ENCODE results near the gene MTRF1L.
"Not testable (repeated sequence)": the region's sequence is repeated elsewhere in the genome, so short reads cannot be mapped to it uniquely, and the experiment has no call there.

The MTRF1L gene

DNA sequence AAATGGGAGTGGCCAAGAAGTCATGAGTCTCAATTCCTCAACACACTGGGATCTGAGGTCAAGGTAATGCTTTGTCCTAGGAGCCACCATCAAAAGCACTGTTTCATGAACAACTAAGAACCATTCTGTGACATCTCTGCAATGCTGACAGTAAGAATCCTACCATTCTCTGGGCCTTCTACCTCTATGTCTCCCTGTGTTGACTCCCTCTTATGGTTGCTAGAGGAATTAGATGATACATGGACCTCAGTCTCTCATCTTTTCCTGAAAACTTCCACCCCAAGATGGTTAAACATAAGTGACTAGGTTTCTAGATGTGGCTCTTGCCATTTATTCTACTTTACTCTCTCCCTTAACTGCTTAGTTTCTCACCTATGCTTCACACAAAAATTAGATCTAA is 9.1 kb downstream of the MTRF1L start:
- TF ChIP-seq, protein P1, sequence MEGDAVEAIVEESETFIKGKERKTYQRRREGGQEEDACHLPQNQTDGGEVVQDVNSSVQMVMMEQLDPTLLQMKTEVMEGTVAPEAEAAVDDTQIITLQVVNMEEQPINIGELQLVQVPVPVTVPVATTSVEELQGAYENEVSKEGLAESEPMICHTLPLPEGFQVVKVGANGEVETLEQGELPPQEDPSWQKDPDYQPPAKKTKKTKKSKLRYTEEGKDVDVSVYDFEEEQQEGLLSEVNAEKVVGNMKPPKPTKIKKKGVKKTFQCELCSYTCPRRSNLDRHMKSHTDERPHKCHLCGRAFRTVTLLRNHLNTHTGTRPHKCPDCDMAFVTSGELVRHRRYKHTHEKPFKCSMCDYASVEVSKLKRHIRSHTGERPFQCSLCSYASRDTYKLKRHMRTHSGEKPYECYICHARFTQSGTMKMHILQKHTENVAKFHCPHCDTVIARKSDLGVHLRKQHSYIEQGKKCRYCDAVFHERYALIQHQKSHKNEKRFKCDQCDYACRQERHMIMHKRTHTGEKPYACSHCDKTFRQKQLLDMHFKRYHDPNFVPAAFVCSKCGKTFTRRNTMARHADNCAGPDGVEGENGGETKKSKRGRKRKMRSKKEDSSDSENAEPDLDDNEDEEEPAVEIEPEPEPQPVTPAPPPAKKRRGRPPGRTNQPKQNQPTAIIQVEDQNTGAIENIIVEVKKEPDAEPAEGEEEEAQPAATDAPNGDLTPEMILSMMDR (IDR thresholded peaks at IDR 0.05; ENCODE audit: insufficient read depth, low read depth, low read length, missing control alignments), result peak; percentile 4
- H3K4me3 ChIP-seq (ENCODE audit: low read depth, low read length), result no peak overlapping the region
- no peak for DNase-seq (ENCODE audit: low read depth)

DNA sequence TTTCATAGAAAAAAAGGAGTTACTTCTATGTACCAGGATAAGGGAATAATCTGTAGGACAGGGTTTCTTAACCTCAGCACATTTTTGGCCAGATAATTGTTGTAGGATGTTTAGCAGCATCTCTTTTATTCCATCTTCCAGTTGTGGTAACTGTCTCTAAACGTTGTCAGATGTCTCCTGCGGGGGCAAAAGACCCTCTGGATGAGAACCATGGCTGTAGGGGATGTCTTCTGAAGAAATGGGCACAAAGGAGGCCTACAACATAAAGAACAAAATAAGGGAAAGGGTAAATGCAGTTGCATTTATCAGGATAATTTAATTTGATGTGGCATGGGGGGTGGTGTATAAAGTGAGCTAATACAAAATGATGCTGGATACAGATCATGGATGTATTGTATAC is 15.5 kb downstream of the MTRF1L start:
- no peak overlapping the region for H3K4me3 ChIP-seq (ENCODE audit: low read depth, low read length)
- TF ChIP-seq, protein P1 (IDR thresholded peaks at IDR 0.05; ENCODE audit: insufficient read depth, low read depth, low read length, missing control alignments), result no peak
- DNase-seq (ENCODE audit: low read depth), result no peak

DNA sequence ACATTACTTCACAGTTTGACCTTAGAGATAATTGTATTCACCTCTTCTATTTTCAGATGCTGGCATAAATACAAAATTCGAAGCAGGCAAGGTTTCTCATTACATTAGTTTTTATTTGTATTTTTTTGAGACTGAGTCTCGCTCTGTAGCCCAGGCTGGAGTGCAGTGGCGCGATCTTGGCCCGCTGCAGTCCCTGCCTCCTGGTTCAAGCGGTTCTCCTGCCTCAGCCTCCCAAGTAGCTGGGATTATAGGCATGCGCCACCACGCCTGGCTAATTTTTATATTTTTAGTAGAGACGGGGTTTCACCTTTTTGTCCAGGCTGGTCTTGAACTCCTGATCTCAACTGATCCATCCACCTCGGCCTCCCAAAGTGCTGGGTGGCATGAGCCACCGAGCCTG is 17.2 kb downstream of the MTRF1L start:
- not testable (repeated sequence) for DNase-seq (ENCODE audit: low read depth)
- H3K4me3 ChIP-seq (ENCODE audit: low read depth, low read length), result peak overlapping the region; percentile 100

DNA sequence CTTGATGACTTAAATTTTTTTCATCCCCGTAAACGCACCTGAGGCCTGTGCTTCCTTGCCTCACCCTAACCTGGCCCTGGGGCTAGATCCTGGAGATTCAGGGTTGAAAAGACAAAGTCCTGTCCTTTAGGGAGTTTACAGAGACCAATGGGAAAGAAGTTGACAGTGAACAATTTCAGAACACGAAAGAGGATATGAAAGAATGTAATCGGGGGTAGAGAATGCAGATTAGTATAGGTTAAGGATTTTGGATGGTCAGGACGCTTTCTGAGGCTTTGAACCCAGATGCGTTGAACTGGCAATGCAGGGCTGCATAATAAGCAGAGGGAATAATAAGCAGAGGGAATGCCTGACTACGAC is 18.0 kb downstream of the MTRF1L start:
- H3K4me3 ChIP-seq (ENCODE audit: low read depth, low read length), result peak overlapping the region; percentile 100
- peak; percentile 66 for DNase-seq (ENCODE audit: low read depth)
- TF ChIP-seq, protein P1 (IDR thresholded peaks at IDR 0.05; ENCODE audit: insufficient read depth, low read depth, low read length, missing control alignments), result no peak

DNA sequence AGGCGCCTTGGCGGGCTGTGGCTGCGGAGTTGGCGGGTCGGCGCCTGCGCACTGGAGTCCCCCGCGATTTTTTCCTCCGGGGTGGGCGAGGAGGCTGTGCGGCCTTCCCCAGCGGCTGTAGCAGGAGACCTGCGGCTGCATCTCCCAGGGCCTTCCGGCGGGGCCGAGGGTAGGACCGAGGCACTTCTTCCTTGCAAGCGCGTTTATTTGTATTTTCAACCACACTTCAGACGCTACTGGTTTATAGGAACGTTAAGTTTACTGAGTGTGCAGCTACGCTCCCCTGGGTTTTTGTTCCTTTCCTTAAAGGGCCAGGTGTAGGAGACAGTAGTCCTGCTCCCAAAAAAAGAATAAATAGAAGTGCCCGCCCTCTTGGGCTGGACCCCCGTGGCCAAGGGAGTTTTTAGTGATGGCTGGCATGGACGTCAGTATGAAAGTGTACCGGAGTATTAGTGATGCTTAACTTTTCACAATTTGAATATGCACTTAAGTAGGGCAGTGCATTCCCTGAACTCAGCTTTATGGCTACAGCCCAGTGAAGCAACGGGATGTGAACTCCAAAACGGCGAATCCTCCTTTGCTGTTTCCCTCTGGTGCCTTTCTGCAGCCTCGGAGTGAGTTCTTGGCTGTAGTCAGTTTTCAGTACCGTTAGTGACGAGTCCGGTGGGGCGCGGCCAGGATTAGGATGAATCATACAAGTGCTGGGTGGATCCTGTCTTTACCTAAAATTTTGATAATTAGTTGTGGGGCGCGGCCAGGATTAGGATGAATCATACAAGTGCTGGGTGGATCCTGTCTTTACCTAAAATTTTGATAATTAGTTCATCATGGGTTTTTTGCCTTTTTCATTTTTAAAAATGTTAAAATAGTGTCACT is 18.6 kb downstream of the MTRF1L start:
- TF ChIP-seq, protein P1 (IDR thresholded peaks at IDR 0.05; ENCODE audit: insufficient read depth, low read depth, low read length, missing control alignments), result no peak
- peak overlapping the region; percentile 100 for H3K4me3 ChIP-seq (ENCODE audit: low read depth, low read length)
- peak; percentile 97 for DNase-seq (ENCODE audit: low read depth)

DNA sequence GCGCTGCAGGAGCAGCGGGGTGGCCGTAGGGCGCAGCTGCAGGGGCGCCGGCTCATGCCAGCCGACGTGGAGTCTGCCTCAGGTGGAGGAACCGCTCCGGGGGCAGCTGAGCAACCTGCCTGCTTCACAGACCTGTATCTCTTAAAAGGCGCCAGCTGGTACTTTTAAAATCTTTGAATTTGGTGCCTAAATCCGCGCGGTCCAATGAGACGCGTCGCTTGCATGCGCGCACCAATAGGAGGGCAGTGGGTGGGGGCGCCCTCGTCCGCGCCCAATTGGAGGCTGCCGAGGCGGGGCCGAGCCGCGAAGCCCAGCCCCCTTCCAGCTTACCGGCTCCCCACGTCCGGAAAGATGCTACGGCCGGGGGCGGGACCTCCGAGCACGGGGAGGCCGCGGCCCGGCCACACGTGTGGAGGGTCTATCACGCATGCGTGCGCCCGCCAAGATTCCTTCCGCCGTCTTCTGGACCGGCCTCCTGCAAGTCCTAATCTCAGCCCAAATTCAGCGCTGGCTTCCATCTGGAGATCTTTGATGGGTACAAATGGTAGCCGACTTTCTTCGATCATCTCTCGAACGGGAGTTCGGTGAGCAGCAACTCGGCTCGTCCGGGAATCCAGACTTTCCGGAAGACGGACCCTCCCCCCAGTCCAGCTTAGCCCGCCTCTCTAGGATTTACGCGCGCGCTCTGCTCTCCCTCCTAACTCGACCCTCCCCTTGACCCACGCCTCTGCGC is 19.4 kb downstream of the MTRF1L start, which contains the start of gene FBXO5:
FBXO5 (minus strand) TSS at position 138 of the 733 bp plus-strand sequence; CDS start at position 56, 82 bp downstream.
- TF ChIP-seq, protein P1 (IDR thresholded peaks at IDR 0.05; ENCODE audit: insufficient read depth, low read depth, low read length, missing control alignments), result no peak
- peak within 1 kb of the TSS; percentile 100 for H3K4me3 ChIP-seq (ENCODE audit: low read depth, low read length)
- peak; percentile 99 for DNase-seq (ENCODE audit: low read depth)

Measured in GM12865 (cell line).